Neural progenitor cell (in vitro differentiated cells): Measurements from ENCODE around the gene RANGAP1.

ENCODE experiments used
- CTCF ChIP-seq: fragments of 200-600 bp; sonication (generic); IDR thresholded peaks from 2 replicates; pipeline ENCODE4 v1.5.1; 2017; ENCODE audit warnings: antibody characterized with exemption, mild to moderate bottlenecking
- EZH2phosphoT487 ChIP-seq: fragments of 200-600 bp; sonication (generic); IDR thresholded peaks from 2 replicates; pipeline ENCODE4 v1.6.1; 2017; ENCODE audit warnings: antibody characterized with exemption

GRCh38 chr22:41315586-41315985, 29.6 kb upstream of the RANGAP1 start:
- no peak for TF ChIP-seq CTCF
- TF ChIP-seq EZH2phosphoT487 = no peak
